Glomerular endothelial cell (primary cell): ENCODE results near the gene MAPK1IP1L. TPM values are rescaled to one million over a fixed set of nuclear protein-coding genes. Genes with fewer than 3 reads are reported as not detected.
"Not testable (repeated sequence)": the region's sequence is repeated elsewhere in the genome, so short reads cannot be mapped to it uniquely, and the experiment has no call there.

ENCODE experiments used
- DNase-seq: peaks from one replicate; pipeline ENCODE4 v3.0.0-alpha.2; 2011; ENCODE audit warnings: low read depth, low spot score; ENCODE audit errors: extremely low read depth
- total RNA-seq: library from RNA; depleted of rRNA; stranded (reverse); fragments of >200 nt; gene quantifications from 2 replicates; pipeline ENCODE4 v1.2.3, GENCODE V29; 2015

The MAPK1IP1L gene
- total RNA-seq, 1 donor from 2014 or later: 86.0 TPM

GRCh38 chr14:55053500-55053899 lies 2.1 kb downstream of the MAPK1IP1L start:
- DNase-seq: no peak

- no peak for DNase-seq
Observed at GRCh38 chr14:55054098-55054497, 2.7 kb downstream of the MAPK1IP1L start.

GRCh38 chr14:55057919-55058318 lies 6.5 kb downstream of the MAPK1IP1L start:
- DNase-seq: no peak

GRCh38 chr14:55059333-55059732 lies 7.9 kb downstream of the MAPK1IP1L start:
- no peak for DNase-seq

GRCh38 chr14:55062517-55063351 lies 11.3 kb downstream of the MAPK1IP1L start:
- DNase-seq: no peak

- DNase-seq: not testable (repeated sequence)
Observed at GRCh38 chr14:55064896-55065295, 13.4 kb downstream of the MAPK1IP1L start.

GRCh38 chr14:55065411-55065810 lies 14.0 kb downstream of the MAPK1IP1L start:
- DNase-seq: no peak

GRCh38 chr14:55066223-55066622 lies 14.8 kb downstream of the MAPK1IP1L start:
- no peak for DNase-seq

- DNase-seq: no peak
Observed at GRCh38 chr14:55070981-55071411, 19.5 kb downstream of the MAPK1IP1L start.

GRCh38 chr14:55071870-55072640 lies 20.6 kb downstream of the MAPK1IP1L start:
- DNase-seq: no peak

GRCh38 chr14:55073856-55074255 lies 22.4 kb downstream of the MAPK1IP1L start:
- DNase-seq: no peak

GRCh38 chr14:55074662-55075061 lies 23.2 kb downstream of the MAPK1IP1L start:
- no peak for DNase-seq

GRCh38 chr14:55075628-55076175 lies 24.3 kb downstream of the MAPK1IP1L start:
- DNase-seq: no peak

- DNase-seq: no peak
Observed at GRCh38 chr14:55077170-55078151, 26.0 kb downstream of the MAPK1IP1L start.

GRCh38 chr14:55079961-55080360 lies 28.5 kb downstream of the MAPK1IP1L start:
- not testable (repeated sequence) for DNase-seq

- DNase-seq: no peak
Observed at GRCh38 chr14:55084401-55085059, 33.1 kb downstream of the MAPK1IP1L start.

- DNase-seq: no peak
Observed at GRCh38 chr14:55085060-55085660, 33.7 kb downstream of the MAPK1IP1L start.

GRCh38 chr14:55086938-55087337 lies 35.5 kb downstream of the MAPK1IP1L start:
- DNase-seq: no peak

- DNase-seq: no peak
Observed at GRCh38 chr14:55088356-55088755, 36.9 kb downstream of the MAPK1IP1L start.
